Measurements from ENCODE around the gene ACVR2B.

ACVR2B gene

DNA sequence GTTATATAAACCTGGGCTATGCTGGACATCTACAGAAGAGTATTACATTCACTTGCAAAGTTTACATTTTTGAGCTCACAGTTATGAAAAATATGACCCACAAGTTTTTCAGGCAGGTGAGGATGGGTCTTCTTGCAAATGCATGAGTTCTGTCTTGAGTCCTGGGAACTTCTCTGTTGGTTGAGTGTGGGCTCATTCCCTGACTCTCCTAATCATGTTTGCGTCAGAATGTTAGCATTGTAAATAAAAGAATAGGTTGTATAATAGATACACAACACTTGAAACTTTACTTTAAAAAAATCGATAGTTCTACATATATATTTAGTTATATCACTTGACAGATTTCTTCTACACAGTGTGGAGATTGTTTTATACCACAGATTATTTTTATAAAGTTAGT is 35.3 kb downstream of the ACVR2B start:
- no peak for DNase-seq (ENCODE audit: low spot score)

DNA sequence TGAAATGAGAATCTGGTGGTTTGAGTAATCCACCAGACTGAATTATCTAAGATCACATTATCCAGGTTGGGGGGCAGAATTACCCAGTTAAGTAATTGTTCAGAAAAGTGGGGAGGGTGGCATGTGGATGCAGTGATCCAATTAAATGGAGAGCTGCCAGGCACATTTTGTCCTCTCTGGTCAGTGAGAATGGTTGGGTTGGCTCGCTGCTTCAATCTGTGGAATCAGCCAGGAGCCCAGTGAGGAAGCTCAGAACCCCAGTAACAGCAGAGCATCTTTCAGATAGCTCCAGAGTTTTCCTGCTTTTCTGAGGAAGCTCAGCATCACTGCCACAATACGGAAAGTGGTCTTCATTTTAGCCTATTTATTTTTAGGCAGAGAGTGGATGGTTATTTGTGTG is 36.1 kb downstream of the ACVR2B start:
- no peak for DNase-seq (ENCODE audit: low spot score)

DNA sequence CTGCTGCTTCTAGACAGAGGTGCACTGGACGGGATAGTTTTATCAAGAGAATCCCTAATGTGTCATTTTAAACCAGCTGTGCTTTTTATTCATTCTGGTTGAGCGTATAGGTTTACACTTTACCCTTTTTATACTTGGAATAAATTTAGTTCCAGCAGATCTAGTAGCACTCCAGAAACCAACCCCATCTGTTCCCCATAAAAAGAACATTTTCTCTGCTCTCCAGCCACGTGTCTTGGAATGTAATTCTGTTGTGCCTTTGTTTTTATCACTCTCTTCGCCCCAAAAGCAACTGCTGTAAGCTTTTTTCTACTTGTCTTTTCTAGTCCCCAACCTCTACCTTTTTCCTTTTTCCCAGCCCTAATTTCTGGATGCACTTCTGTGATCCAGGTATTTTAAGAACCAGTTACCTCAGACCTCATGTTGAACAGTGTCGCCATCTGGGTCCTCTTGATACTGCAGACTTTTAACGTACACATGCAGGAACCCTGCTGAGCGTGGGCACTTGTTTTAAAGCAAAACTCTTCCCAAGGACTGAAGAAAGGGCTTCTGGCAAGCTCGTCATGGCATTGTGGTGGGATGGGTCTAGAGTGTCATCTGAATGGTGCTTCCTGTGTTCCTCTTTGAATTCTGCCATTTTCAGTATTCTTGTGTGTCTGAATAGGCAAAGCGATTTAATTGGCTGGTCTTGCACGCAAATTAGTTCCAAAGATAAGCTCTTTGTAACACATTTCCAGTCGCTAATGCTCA is 36.8 kb downstream of the ACVR2B start:
- DNase-seq (ENCODE audit: low spot score): no peak

DNA sequence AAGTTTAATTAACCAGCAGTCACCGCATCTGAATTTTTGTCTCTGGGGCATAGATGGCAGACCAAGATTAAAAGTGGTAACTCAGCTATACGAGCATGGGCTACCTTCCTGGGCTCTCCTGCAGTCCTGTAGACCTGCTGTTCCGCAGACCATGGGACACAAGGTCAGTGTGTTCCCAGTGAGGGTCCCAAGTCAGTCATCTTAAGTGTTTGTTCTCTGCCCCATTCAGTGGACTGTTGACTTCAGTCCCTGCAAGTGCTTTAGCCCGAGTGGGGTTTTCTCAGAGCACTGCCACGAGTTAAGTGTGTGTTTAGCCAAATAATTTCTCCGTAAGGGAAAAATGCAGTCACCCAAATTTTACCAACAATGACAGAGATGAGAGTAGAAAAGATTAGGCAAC is 37.5 kb downstream of the ACVR2B start:
- DNase-seq (ENCODE audit: low spot score): no peak

DNA sequence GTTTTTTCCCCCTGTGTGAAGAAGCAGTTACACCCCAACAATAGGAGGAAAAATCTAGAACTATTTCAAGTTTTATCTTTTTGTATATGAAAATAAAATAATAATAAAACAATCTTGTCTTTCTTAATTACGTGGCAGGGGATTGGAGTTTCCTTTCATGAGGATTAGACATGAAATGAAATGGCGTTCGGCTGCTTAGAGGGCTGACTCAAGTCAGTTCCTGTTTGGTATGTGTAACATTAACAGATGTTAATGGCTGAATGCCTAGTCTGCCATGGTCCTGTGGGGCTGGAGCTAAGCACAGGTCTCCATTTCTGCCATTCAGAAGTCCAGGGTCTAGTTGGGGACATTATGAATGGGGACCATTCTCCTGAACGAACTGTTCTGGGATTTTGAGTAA is 39.3 kb downstream of the ACVR2B start:
- DNase-seq (ENCODE audit: low spot score): no peak

DNA sequence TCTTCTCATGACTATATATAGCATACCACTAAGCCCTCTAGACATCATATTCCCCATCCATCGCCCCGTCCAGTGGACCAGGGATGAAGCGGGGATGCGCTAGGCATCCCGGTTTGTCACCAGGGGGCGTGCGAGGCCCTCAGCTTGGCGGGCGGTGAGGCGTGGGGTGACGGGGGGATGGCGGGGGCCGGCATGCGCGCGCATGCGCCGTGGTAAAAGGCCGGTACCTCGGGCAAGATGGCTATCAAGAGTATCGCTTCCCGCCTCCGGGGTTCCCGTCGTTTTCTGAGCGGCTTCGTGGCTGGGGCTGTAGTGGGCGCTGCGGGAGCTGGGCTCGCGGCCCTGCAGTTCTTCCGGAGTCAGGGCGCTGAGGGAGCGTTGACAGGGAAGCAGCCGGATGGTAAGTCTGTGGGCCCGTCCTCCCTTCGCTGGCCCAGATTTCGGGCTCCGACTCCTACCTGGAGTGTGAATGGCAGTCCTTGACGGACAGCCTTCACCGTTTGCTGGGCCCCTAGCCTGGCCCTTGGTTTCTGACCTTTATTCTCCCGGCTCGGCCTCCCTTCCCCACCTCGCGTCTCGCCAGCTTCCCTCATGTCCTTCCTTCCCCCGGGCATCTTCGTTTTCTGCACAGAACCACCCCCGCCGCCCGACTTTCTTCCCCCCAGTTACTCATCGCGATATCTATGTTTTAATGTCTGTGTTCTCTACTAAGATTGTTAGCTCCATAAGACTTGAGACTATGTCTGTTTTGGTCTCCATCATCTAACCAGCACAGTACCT is 42.6 kb downstream of the ACVR2B start, which contains the start of gene EXOG:
Gene EXOG, plus strand, starts transcription at position 210 of the 780 bp plus-strand sequence. Its CDS starts 28 bp downstream, at position 238.
- peak; percentile 97 for DNase-seq (ENCODE audit: low spot score)

DNA sequence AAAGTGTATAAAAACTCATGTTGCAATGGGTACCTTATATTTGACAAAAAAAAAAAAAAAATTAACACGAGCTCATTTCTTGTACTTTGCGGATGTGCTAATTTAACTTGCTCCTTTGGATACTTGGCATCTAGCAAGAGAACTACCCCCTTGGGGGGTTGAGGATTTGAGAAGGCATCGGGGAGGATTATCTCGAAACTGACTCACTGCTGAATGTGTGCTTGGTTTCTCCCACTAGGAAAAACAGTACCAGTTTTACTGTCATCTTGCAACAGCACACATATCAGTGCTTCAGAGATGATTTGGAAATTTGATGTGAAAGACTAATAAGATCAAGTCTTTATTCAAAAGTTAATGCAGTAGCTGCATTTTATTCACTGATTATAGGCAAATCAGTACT is 43.3 kb downstream of the ACVR2B start:
- DNase-seq (ENCODE audit: low spot score): no peak

DNA sequence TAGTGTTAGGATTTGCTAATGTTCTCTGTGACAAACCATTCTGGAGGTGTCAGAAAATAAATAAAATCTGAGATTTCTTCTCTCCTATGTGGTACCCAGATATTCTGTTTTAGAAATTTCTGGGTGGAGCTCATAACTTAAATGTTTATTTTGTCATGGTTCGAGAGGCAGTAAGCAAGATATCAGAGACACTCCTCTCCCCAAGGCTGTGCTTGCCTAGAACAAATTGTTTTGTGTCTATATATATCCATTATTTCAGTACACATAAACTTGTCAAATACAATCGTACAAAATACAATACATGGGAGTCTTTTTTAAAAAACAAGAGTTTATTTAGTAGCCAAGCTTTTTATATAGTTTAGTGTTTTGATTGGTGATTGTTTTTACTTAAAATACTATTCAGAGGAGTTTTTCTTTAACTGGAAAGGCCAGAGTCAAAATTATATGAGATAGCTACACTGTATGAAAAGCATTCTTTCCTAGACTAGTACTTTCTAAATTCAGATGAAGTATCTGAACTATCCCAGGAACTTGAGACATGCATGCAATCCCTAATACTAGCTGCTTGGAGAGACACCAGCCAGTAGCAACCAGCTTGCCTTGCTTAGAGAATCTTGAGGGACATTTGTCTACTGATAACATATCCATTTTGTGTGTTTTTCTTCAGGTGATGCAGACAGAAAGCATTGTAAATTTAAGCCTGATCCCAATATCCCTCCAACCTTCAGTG is 47.2 kb downstream of the ACVR2B start:
- DNase-seq (ENCODE audit: low spot score): no peak

DNA sequence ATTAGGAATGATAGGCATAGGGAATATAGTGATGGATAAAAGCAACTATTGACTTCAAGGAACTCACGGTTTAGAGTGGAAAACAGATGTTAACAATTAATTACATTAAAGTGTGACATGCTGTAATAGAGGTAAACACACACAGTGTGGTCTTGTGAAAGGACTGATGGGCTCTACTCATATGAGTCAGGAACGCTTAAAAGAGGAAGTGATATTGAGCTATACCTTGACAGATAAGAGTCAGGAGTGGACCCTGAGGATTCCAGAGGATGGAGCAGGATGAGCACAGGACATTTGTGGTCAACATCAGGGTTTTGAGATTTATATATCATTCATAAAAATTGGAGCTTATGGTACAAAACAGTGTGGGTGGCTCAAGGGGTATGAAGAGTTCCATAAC is 53.4 kb downstream of the ACVR2B start:
- no peak for DNase-seq (ENCODE audit: low spot score)

DNA sequence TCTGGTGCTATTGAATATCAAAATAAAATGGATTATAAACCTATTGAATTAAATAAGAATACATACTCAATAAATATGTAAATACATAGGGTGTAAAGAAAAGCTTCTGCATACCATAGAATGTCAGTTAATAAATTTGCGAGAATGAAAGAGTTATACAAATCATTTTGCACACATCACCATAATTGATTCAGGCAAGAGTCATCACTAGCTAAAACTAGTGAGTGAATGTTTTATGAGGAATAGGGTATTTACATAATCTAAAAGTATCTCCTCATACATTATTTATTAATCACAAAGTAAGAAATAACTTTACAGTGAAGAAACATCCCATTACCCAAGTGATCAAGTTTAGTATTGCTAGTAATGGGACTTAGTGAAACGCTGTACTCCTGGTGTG is 56.0 kb downstream of the ACVR2B start:
- DNase-seq (ENCODE audit: low spot score): no peak

DNA sequence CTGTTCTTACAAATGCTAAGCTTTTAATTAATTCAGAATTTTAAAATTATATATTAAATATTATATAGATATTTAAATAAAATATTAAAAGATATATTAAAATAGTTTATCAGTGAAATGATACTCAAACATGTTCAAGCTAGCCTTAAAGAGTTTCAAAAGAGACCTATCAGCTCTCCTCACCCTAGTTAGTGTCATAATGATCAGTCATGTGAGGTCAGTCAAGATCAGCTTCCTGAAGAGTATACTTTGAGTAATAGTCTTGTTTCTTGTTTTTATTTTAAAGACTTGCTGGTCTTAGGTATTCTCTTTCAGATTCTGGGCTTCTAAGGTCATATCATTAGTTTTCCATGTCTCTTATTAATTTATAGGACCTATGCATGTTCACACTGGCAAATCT is 56.9 kb downstream of the ACVR2B start:
- DNase-seq (ENCODE audit: low spot score): no peak

DNA sequence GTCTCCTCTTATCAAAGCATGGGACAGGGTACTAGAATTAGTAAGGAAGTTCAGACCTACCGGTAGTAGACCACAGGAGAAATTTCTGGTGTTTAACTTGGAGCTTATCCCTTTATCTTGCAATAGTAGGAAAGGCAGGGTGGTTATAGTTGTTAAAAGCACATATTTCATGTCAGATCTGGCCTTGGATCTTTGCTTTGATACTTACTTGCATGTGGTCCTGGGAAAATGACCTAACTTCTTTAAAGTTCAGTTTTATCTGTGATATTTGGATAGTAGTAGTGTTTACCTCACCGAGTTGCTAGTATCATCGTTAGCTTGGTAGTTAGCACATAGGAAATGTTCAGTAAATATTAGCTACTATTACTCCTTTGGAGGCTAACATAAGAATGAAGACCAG is 57.9 kb downstream of the ACVR2B start:
- DNase-seq (ENCODE audit: low spot score): no peak

DNA sequence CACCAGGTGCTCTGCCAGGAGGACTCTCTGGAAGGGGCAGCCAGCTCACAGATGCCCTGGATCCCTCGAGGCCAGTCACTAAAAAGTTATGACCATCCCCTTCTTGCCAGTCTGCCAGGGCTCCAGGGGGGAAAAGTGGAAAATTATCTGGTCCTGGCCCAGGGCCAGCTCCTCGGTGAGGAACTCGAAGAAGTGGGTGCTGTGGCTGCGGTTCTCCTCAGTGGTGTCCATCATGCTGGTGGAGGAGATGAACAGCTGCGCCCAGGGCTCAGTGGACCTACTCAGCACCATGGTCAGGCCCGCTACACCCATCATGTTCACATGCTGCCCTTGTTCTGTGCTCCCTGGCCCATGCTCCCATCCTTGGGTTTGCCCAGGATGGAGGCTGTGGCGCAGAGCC is 61.7 kb downstream of the ACVR2B start:
- DNase-seq (ENCODE audit: low spot score): no peak

DNA sequence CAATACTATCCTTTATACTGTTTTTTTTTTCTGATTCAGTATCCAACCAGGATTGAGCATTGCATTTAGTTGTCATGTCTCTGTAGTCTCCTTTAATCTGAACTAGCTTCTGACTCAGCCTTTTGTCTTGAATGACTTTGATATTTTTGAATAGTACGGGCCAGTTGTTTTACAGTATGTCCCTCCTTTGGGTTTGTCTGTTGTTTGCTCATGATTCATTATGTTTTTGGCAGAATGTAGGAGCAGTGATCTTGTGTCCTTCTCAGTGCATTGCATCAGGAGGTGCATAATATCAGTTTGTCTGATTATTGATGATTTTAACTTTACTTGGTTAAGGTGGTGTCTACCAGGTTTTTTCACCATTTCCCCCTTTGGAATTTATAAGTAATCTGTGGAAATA is 63.0 kb downstream of the ACVR2B start:
- no peak for DNase-seq (ENCODE audit: low spot score)

DNA sequence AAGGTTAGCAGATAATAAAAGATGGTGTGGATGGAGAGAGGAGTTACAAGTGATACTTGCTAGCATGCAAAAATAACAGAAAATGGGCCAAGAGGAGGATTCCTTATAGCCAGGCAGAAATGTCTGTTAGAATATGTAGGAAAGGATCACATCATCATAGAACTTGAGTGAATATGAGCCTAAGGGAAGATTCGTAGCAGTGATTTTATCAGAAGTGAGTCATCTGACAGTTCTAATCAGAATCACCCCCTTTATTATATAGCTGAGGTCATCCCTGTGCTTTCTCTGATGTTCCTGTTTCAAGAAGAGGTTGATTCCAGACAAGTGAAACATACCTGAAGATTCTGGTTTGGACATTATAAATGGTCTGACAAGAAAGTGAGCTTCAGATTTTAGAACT is 65.3 kb downstream of the ACVR2B start:
- DNase-seq (ENCODE audit: low spot score): no peak

DNA sequence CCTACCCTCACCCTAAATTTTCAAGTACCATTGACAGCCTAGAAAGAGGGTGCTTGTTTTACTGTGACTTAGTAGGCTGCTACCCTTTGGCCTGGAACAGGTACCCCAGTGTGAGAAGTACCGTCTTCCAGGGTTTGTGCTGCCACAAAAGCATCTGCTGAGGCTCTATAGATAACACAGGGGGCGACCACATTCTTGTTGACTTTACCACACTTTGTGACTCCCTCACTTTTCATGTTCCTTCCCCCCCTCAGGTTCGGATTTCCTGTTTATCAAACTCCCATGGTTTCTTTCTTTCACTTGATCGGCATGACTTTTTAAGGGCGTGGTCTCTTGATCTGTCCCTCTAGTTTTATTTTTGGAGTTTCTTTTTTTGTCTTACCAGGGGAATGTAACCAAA is 66.0 kb downstream of the ACVR2B start:
- no peak for DNase-seq (ENCODE audit: low spot score)

DNA sequence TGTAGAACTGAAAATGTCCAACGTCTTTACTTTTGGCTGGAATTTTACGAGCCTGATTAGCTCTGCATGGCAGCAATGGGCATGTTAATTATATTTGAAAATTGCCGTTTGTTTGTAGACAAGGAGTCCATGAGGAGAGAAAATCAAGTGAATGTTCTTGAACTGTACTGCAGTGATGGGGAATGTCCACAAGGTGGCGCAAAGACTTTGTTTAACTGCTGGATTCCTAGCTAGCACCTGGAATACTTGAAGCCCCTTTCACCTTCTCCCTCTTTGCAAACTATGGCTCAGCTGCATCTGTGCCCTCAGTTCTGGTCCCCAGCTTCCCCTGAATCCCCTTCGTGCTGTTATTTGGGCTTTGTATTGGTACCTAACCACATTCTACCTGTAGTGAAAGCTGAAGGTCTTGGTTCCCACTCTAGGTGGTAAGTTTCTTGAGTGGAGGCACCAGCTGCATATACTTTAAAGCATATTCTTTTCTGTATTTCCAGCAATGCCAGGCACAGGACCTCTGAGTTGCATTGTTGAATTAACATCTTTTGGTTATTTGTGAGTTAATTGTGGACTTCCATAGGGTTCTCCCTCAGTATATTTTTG is 67.8 kb downstream of the ACVR2B start:
- no peak for DNase-seq (ENCODE audit: low spot score)

DNA sequence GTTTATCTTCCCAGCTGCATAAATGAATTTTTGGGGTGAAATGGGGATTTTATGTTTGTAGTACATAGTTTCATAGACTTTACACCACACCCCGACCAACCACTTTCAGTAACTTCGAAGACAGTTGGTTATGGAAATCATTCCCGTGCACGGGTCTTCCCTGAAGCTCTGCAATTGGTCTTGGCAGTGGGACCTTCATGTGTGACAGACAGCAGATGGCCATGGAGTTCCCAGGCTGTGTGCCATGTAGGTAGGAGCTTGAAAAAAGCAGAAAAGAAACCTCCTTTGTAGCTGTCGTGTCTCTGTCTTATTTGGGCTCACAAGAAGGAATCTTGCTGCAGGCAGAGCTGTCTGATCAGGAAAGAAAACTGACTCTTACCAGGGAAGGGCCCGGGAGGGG is 68.3 kb downstream of the ACVR2B start:
- DNase-seq (ENCODE audit: low spot score): no peak

DNA sequence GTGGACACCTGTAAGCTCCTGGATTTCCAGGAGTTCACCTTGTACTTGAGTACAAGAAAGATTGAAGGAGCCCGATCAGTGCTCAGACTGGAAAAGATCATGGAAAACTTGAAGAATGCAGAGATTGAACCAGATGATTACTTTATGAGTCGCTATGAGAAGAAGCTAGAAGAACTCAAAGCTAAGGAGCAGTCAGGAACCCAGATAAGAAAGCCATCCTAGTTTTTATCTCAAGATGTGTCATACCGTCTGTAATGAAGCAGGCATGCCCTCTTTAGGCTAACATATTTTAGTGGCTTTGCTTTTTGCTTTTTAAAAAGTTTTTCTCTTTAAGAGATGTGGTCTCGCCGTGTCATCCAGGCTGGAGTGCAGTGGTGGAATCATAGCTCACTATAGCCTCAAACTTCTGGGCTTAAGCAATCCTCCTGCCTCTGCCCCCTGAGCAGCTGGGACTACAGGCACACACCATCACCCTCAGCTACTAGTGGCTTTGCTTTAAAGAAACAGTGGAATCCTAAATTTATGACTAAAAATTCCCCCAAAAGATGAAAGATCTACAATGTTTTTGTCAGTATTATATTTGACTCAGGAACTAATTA is 70.5 kb downstream of the ACVR2B start:
- DNase-seq (ENCODE audit: low spot score): no peak

DNA sequence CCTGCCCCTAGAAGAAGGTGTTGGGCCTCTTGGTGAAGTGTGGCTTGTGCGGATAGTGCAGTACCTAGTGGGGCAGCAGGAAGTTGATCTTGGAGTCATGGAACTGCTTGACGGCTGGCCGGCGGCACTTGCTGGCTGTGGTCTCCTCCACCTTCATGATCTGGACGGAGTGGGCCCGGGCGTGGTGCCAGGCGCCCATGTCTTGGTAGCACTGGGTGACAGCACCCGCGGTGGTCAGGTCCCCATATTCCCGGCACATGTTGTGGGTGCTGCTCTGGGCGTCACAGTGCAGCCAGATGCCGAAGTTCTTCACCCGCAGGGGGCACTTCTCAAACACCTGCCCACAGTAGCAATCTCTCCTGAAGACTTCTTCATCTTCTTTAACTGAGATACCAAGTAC is 73.1 kb downstream of the ACVR2B start:
- no peak for DNase-seq (ENCODE audit: low spot score)

DNA sequence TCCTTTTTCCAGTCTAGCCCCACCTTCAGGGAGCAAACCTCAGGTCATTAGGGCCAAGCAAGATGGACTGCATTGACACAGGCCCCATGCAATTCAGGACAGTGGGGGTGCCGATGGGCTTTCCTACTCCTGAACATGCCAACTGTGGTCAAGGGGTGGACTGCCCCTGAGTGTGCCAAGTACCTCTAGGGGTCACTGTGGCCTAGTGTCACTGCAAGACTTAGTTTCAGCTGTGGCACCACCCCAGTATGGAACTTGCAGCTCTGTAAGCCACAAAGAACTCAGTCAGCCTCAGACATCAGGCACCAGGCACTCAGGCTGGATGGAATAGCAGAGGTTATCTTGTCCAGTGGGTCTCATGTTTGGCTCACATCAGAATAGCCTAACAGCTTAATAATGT is 74.8 kb downstream of the ACVR2B start:
- no peak for DNase-seq (ENCODE audit: low spot score)

DNA sequence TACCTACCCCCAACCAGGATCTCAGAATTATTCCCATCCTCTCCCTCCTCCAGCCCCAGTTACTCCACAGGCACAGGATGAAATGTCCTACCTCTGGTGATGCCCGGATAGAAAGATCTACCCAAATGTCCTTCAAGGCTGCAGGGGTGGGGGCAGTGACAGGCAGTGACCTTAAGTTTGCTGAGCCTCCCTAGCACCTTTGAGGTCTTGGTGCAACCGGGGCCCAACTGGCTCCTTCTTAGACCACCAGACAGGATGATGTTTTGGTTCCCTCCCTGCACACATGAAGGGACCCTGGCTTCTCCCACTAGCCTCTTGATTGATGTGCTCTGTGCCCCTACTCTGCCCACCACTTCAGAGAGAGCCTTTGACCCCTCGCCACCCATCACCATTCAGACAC is 78.8 kb downstream of the ACVR2B start:
- DNase-seq (ENCODE audit: low spot score): no peak
